HG02759 (cell line): ENCODE results near the gene RPL37A.

Source experiments
- ATAC-seq: cut with Tn5 transposase; IDR thresholded peaks from one replicate; pipeline ENCODE4 v1.9.1; 2021; ENCODE audit warnings: mild to moderate bottlenecking, moderate library complexity; ENCODE audit not compliant: unreplicated experiment

RPL37A gene

DNA sequence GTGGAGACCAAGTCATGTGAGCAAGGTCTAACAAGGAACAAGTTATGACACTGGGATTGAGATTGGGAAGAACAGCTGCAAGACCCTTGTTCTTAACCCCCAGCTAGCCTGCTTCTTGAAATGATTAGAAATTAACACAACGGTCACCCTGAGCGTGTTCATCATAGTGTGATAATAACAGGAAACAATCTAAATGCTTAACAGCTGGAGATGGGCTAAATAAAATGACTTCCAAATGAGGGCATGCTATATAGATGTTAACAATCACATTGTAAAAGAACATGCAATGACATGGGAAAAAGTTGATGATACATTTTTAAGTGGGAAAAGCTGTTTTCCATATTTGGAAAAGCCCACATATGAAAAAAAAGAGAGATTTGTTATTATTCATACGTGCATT, 47.6 kb downstream of the RPL37A start:
- ATAC-seq = no peak

DNA sequence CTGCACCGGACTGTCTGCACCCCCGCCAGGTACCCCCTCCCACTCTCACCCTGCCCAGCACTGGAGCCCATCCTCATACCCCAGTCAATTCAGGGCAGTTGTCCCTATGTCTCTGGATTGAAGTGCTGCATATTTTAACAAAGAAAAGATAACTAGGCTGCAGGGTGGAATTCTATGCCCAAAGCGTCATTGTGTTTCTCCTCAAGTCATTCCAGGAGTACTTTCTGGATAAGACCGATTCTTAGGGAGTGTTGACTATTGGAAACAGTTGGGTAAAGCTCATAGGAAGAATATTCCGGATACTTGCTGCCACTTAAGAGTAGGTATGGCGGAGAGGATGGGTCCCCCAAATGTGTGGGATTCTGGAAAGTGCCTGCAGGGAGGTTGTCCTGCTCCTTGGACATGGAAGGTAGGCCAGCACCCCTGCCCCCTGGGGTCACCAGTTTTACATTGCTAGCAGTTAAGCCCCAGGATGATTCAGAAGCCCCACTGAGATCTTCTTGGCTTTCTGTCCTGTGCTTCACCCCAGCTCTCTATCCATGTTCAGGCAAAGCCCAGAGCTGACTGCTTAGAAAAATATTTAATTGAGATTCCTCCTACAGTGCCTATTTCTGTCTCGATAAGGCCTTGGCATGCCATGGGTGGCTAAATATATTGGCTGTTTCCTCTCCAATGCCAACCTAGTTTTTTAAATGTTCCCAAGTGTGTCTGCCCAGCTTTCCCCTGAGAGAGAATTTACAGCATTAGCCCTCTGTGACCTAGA, 48.2 kb downstream of the RPL37A start:
- no peak for ATAC-seq

DNA sequence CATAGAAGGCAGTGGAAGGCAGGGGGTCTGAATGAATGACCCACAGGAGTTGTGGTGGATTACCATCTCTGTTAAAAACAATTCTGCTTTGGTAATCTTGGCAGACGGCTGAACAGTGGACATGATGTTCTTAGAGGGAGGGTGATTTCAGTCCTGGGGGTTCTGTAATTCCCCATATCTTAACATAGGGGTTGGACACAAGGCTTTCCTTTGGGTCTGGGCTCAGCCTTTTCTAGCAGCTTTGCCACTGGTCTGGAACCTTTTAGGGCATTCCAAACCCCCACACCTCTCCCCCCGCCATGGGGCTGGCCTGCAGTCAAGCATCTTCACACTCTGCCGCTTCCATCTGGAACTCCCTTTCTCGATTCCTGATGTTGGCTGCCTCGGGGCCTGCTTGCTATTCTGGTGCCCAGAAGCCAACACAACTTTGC, 50.3 kb downstream of the RPL37A start:
- no peak for ATAC-seq

DNA sequence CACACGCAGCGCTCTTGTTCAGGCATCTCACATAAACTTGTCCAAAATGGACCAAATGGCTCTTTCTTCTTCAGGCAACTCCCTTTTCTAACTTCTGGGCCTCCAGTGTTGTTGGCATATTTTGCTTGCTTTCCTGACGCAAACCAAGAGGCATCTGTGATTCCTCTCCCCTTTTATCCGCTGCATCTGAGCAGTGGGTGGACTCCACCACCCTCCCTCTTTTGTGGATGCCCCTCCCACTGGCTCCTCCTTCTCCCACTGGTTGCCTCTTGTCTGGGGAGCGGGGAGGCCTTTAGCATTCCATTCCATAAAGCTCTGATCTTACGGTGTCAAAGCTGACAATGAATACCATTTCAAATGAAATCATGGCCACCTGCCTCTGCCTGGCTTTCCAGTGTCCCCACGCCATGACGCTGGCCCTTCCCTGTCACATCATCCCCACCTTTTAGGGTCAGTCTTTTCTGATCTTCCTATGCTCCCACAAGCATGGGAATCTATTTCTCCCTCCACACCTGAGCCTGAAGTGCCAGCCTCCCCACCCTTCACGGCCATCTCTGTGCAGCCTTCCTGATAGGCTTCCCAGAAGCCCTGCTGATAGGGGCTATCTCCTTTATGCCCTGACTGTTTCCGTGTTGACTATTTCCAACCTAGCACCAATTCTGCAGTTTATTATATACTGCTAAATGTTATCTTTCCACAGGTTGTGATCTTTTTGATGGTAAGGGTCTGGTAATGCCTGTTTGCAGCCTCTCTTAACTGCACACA, 51.5 kb downstream of the RPL37A start:
- no peak for ATAC-seq

DNA sequence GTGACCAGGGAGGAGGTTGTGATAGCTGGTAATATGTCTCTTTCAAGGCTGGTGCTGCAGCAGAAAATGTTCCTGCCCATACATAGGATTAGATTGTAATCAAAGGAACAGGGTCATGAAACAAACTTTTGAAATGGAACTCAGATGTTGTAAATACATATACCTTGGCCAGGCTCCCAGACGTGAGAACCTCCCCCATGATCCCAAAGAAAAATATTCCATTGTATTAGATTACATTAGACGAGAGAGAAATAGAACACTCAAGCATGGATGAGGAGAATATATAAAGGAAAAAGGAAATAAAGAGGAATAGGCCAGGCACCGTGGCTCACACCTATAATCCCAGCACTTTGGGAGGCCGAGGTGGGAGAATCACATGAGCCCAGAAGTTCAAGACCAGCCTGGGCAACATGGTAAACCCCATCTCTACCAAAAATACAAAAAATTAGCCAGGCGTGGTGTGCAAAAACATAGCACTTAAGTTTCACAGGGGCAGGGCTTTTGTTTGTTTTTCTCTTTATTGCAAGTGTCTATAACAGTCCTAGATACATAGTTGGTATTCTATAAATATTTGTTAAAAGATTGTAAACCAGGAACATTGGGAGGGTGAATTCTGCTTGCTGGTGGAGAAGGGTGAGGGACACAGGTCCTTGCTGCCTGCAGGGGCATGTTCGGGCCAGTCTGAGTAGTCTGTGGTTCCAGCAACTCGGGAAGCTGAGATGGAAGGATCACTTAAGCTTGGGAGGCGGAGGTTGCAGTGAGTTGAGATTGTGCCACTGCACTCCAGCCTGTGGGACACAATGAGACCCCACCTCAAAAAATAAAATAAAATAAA, 52.8 kb downstream of the RPL37A start:
- no peak for ATAC-seq

DNA sequence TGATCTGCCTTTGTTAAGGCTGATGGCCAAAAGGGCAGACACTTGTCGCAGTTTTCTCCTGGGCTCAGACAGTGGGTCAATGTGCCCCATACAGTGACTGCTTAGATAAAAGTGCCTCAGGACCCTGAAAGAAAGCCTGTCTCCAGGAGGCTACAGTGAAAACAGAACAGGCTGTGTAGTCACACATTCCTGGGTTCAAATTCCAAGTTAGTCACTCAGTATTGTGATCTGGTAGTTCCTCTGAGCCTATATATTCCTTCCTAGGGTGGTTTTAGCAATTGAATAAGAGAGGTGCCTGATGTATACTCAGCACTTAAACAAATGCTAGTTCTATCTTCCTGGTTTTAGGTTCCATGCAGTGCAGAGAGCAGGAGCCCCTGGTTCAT, 54.4 kb downstream of the RPL37A start:
- no peak for ATAC-seq
